GM21423 (cell line): Measurements from ENCODE around the gene NPAS3.

Source experiments
- ATAC-seq: cut with Tn5 transposase; IDR thresholded peaks from one replicate; pipeline ENCODE4 v1.9.1; 2021; ENCODE audit warnings: mild to moderate bottlenecking, moderate library complexity; ENCODE audit not compliant: unreplicated experiment

The NPAS3 gene

GRCh38 chr14:33505266-33505962 is 566.7 kb downstream of the NPAS3 start:
- ATAC-seq, result no peak

- no peak for ATAC-seq
Observed at GRCh38 chr14:33505963-33506329, 567.3 kb downstream of the NPAS3 start.

GRCh38 chr14:33508126-33509062 is 569.7 kb downstream of the NPAS3 start:
- no peak for ATAC-seq

- ATAC-seq, result no peak
Observed at GRCh38 chr14:33509454-33509853, 570.8 kb downstream of the NPAS3 start.

- no peak for ATAC-seq
Observed at GRCh38 chr14:33510063-33510481, 571.4 kb downstream of the NPAS3 start.

- no peak for ATAC-seq
Observed at GRCh38 chr14:33510991-33511390, 572.3 kb downstream of the NPAS3 start.

- no peak for ATAC-seq
Observed at GRCh38 chr14:33511851-33512640, 573.4 kb downstream of the NPAS3 start.

- ATAC-seq, result no peak
Observed at GRCh38 chr14:33515441-33515840, 576.8 kb downstream of the NPAS3 start.

- no peak for ATAC-seq
Observed at GRCh38 chr14:33515899-33516298, 577.2 kb downstream of the NPAS3 start.

- ATAC-seq, result no peak
Observed at GRCh38 chr14:33516898-33517436, 578.3 kb downstream of the NPAS3 start.

- no peak for ATAC-seq
Observed at GRCh38 chr14:33521192-33521591, 582.5 kb downstream of the NPAS3 start.

- ATAC-seq, result peak; percentile 49
Observed at GRCh38 chr14:33524244-33524643, 585.6 kb downstream of the NPAS3 start.

GRCh38 chr14:33525626-33526025 is 586.9 kb downstream of the NPAS3 start:
- no peak for ATAC-seq

GRCh38 chr14:33527023-33527634 is 588.5 kb downstream of the NPAS3 start:
- ATAC-seq, result no peak

- no peak for ATAC-seq
Observed at GRCh38 chr14:33528655-33529054, 590.0 kb downstream of the NPAS3 start.

- no peak for ATAC-seq
Observed at GRCh38 chr14:33529787-33530757, 591.4 kb downstream of the NPAS3 start.

GRCh38 chr14:33532553-33532952 is 593.9 kb downstream of the NPAS3 start:
- ATAC-seq, result no peak

GRCh38 chr14:33534104-33534503 is 595.4 kb downstream of the NPAS3 start:
- ATAC-seq, result no peak

GRCh38 chr14:33534632-33535031 is 596.0 kb downstream of the NPAS3 start:
- ATAC-seq, result no peak
